ENCODE results near the gene COA3.

GRCh38 chr17:42773290-42774035, 25.0 kb downstream of the COA3 start, which contains the start of gene VPS25:
- TF ChIP-seq, protein P1, sequence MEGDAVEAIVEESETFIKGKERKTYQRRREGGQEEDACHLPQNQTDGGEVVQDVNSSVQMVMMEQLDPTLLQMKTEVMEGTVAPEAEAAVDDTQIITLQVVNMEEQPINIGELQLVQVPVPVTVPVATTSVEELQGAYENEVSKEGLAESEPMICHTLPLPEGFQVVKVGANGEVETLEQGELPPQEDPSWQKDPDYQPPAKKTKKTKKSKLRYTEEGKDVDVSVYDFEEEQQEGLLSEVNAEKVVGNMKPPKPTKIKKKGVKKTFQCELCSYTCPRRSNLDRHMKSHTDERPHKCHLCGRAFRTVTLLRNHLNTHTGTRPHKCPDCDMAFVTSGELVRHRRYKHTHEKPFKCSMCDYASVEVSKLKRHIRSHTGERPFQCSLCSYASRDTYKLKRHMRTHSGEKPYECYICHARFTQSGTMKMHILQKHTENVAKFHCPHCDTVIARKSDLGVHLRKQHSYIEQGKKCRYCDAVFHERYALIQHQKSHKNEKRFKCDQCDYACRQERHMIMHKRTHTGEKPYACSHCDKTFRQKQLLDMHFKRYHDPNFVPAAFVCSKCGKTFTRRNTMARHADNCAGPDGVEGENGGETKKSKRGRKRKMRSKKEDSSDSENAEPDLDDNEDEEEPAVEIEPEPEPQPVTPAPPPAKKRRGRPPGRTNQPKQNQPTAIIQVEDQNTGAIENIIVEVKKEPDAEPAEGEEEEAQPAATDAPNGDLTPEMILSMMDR (IDR thresholded peaks at IDR 0.05): peak in 1 of 5 experiments; percentile 9
- peak; percentile 68 for TF ChIP-seq POLR2A (IDR thresholded peaks at IDR 0.05)
- peak; percentile 53 to 86 (median 83) for TF ChIP-seq POLR2AphosphoS5 (IDR thresholded peaks at IDR 0.05)
